Renal cortical epithelial cell (primary cell): ENCODE data around the gene HOXB9. TPM values are rescaled to one million over a fixed set of nuclear protein-coding genes. Genes with fewer than 3 reads are reported as not detected.

Experiments
- DNase-seq: peaks from one replicate; pipeline ENCODE4 v3.0.0-alpha.2; 2011; ENCODE audit warnings: low read depth
- total RNA-seq: library from RNA; depleted of rRNA; stranded (reverse); fragments of >200 nt; gene quantifications from 2 replicates; pipeline ENCODE4 v1.2.3, GENCODE V29; 2014

The HOXB9 gene
- total RNA-seq, 1 donor from 2014 or later, result 49.2 TPM

- peak; percentile 60 for DNase-seq
These were observed 14.3 kb downstream of the HOXB9 start for GRCh38 chr17:48611681-48612455.

DNA sequence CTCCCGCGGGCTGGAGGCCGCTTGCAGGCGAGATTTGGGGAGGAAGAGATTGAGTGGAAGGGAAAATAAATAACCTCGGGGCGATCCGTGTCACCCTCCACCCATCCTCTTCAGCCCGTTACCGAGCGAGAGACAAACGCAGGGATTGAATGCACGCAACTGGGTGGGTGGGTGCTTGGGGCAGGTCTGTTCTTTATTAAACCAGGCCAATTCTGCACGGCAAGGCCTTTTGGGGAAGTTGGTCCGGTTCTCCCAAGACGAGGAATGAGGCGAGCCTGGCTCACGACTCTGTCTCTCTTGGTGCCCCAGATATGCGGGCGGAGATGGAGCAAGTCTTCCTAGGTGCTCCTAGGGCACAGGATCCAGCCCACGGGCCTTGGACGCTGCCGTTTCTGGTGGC lies 14.9 kb downstream of the HOXB9 start:
- no peak for DNase-seq

GRCh38 chr17:48610282-48611211 lies 15.6 kb downstream of the HOXB9 start, which contains the start of gene HOXB7:
TSS of gene HOXB7 (minus strand) at chr17:48611017. CDS start at chr17:48610918, 99 bp downstream.
- no peak for DNase-seq

DNA sequence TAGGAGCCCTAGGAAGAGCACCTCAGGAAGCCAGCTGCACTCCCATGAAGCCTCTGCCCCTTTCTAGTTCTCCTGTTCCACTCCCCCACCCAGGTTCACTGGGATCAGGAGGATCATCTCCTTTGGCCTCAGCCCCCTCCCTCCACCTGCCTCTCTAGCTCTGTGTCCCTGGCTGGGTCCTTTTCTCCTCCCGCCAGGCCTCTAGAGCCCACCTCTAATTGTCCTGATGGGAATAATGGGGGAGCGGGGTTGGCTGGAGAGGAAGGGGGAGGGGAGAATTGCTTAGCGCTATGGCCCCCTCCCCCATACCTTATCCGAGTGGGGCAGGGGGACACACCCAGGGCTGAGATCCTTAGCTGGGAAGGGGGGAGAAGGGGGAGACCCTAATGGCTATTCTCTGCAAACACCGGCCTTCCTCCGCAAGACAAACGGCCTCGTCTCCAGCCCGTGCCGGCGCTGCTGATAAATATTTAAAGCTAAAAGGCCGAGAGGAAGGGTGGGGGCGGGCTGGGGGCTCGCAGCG lies 16.3 kb downstream of the HOXB9 start:
- no peak for DNase-seq

GRCh38 chr17:48609033-48609432 lies 17.1 kb downstream of the HOXB9 start:
- DNase-seq, result no peak

DNA sequence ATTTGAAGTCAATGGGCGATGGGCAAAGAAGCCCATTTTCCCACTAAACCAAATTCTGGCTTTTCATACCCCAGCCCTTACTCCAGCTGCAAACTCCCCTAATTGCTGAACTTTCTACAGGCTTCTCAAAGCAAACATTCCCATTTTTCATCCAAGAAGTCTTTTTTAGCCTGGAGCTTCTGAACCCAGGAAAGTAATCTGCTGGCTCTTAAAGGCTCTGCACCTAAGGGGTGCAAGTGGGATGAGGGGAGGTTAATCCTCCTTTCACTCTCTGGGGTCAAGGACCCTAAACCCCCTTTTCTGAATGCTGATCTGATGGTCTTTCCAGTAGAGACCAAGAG lies 17.7 kb downstream of the HOXB9 start:
- DNase-seq, result no peak

- DNase-seq, result no peak
These were observed 19.1 kb downstream of the HOXB9 start for GRCh38 chr17:48606892-48607614.

GRCh38 chr17:48605991-48606891 lies 19.9 kb downstream of the HOXB9 start:
- DNase-seq, result no peak

GRCh38 chr17:48605409-48605919 lies 20.7 kb downstream of the HOXB9 start:
- DNase-seq, result no peak

- DNase-seq, result peak; percentile 78
These were observed 21.3 kb downstream of the HOXB9 start, which contains the start of gene HOXB6 for GRCh38 chr17:48604770-48605329. TSS of gene HOXB6 (minus strand) at chr17:48604986. CDS start at chr17:48598150, 6,836 bp downstream.

DNA sequence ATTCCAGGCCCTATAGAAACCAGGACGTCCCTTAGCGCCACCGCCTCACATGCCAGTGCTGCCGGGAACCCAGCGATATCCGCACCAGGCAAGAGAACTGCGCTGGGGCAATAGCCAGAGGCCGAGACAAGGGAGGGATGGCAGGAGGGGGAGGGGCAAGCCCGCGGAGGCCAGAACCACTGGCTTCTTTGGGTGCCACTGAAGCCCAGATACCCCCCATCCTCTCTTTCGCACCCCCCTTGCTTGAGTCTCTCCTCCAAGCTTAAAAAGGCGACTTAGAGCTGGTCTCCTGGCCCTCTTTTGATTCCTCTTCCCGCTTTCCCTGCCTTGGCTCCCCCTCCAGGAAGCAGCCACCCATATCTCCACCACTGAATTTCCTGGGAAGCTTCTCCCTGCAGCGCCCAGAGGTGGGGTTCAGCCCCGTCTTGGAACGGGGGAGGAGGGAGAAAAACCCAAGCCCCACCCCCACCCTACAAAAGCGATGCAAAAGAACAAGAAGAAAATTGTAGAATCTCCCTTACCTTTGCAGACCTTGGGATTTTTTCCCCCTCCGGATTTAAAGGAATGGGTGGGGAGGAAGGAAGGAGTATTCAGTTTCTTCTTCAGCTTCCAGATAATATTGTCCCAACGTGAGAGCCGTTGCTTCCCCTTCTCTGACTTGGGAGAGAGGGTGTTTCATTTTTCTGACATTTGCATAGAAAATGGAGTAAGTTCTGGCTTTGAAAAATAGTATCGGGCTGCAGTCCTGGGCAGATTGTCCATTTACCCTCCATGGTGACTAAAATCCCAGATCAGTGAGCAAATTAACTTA lies 22.0 kb downstream of the HOXB9 start:
- no peak for DNase-seq

- peak; percentile 77 for DNase-seq
These were observed 24.4 kb downstream of the HOXB9 start for GRCh38 chr17:48601539-48602425.

- no peak for DNase-seq
These were observed 25.0 kb downstream of the HOXB9 start for GRCh38 chr17:48601207-48601538.

GRCh38 chr17:48600244-48601098 lies 25.7 kb downstream of the HOXB9 start:
- DNase-seq, result peak; percentile 63

- DNase-seq, result no peak
These were observed 26.8 kb downstream of the HOXB9 start for GRCh38 chr17:48599354-48599753.

- no peak for DNase-seq
These were observed 27.4 kb downstream of the HOXB9 start for GRCh38 chr17:48598736-48599135.
